Nephron (organoid): ENCODE measurements around the gene BORCS5.

Experiments
- H3K27ac Mint-ChIP-seq, 3 experiments: 2 replicates each; pipeline ENCODE4 v1.8.0; 2020; ENCODE audit warnings: mixed read lengths in 3 of 3, mild to moderate bottlenecking in 2 of 3, moderate library complexity in 1 of 3
- H3K27me3 Mint-ChIP-seq: 2 replicates; pipeline ENCODE4 v1.8.0; 2021; ENCODE audit warnings: low read depth, mild to moderate bottlenecking, moderate library complexity, mixed read lengths
- H3K36me3 Mint-ChIP-seq: 2 replicates; pipeline ENCODE4 v1.8.0; 2020; ENCODE audit warnings: low read depth, mixed read lengths
- H3K4me1 Mint-ChIP-seq: 2 replicates; pipeline ENCODE4 v1.8.0; 2020; ENCODE audit warnings: mixed read lengths
- H3K4me3 Mint-ChIP-seq, 3 experiments: 2 replicates each; pipeline ENCODE4 v1.8.0; 2020; ENCODE audit warnings: mild to moderate bottlenecking in 3 of 3, mixed read lengths in 3 of 3, moderate library complexity in 2 of 3
- H3K9me3 Mint-ChIP-seq: 2 replicates; pipeline ENCODE4 v1.8.0; 2020; ENCODE audit warnings: mixed read lengths
- CTCF ChIP-seq, 3 experiments: fragments of 200-600 bp; sonication (generic); IDR thresholded peaks; one replicate each; pipeline ENCODE4 v1.5.0; 2021; ENCODE audit warnings: antibody characterized with exemption in 3 of 3; ENCODE audit not compliant: unreplicated experiment in 3 of 3

BORCS5 gene

DNA sequence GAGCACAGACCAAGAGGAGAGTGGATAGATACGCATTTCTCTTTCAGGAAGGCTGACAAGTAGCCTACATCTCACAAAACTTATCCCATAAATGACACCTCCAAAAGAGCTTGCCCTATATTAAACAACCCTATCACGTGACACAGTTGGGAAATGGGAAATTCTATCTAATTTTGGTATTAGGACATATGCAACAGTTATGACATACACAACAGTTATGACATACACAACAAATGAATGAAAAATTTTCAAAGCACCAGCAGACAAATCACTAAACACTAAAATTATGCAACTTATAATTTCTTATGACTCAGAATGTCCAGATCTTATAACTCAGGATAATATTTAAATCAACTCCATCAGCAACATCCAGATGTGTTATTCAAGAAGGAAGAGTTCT, 151.7 kb downstream of the BORCS5 start:
- Mint-ChIP-seq H3K4me1 (peaks cover 19% of the 10 kb centered on the region), H3K4me3 (no peak overlapping the region), H3K27me3 (no peaks in the 10 kb centered on the region), H3K9me3 (no peaks in the 10 kb centered on the region), H3K36me3 (no peaks in the 10 kb centered on the region), H3K27ac (no peak overlapping the region)
- no peak for TF ChIP-seq CTCF (IDR thresholded peaks at IDR 0.05; ENCODE audit: unreplicated experiment in 3 of 3)

GRCh38 chr12:12510141-12510540, 153.3 kb downstream of the BORCS5 start:
- no peak overlapping the region for H3K27ac Mint-ChIP-seq
- H3K36me3 Mint-ChIP-seq = no peaks in the 10 kb centered on the region
- no peaks in the 10 kb centered on the region for H3K27me3 Mint-ChIP-seq
- peaks cover 17% of the 10 kb centered on the region for H3K4me1 Mint-ChIP-seq
- H3K4me3 Mint-ChIP-seq = no peak overlapping the region
- TF ChIP-seq CTCF (IDR thresholded peaks at IDR 0.05; ENCODE audit: unreplicated experiment in 3 of 3) = no peak
- no peaks in the 10 kb centered on the region for H3K9me3 Mint-ChIP-seq

DNA sequence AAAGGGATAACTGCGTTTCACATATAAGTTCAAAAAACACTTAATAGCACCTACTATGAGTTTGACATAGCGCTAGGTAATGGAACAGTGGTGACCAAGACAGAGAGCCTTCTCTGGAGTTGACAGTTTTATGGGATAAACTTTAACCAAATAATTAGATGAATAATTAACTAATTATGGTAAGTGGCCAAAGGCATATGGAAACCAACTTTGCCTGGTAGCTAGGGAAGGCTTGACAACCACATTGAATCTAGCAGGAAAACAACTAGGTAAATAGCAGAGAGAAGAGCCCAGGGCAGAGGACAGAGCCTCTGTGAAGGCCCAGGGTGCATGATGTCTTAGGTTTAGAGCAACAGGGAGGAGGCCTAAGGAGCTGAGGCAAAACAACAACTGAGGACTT, 153.7 kb downstream of the BORCS5 start:
- Mint-ChIP-seq H3K27ac (no peak overlapping the region), H3K36me3 (no peaks in the 10 kb centered on the region)
- no peak for TF ChIP-seq CTCF (IDR thresholded peaks at IDR 0.05; ENCODE audit: unreplicated experiment in 3 of 3)

DNA sequence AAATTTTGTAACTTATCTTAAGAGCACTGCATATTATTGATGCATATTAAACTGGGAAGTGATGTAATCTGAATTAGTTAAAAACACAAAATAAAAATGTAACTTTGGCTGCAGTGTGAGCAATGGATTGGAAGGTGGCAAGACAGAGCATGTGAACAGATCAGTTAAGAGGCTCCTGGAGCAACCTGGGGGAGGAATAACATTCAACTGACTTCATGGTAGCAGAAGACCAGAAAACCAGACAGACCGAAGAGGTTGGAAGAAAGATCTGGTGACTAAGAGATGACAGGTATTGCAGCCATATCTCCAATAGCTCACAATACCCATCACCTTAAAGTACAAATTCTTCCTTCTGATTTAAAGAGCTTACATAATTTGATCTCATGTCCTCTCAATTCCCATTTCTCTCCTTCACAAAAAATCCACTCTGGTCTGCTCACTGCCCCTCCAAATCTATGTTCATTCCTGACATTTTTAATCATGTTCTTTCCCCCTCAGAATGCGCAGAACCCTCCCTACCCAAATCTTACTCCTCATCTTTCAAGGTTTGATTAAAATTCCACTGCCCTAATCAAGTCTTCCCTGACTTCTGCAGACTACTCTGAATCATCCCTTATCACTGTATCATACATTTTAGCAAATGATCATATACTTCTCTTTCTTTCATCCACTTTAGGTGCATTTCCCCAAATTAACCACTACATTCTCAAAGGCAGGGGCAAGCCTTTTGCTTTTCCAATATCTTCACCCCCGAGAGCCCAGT, 154.3 kb downstream of the BORCS5 start:
- Mint-ChIP-seq H3K4me3 (no peak overlapping the region), H3K9me3 (no peaks in the 10 kb centered on the region), H3K27ac (no peak overlapping the region), H3K4me1 (peaks cover 9% of the 10 kb centered on the region), H3K36me3 (no peaks in the 10 kb centered on the region), H3K27me3 (no peaks in the 10 kb centered on the region)
- no peak for TF ChIP-seq CTCF (IDR thresholded peaks at IDR 0.05; ENCODE audit: unreplicated experiment in 3 of 3)

More for the DNA sequence above, 153.7 kb downstream of the BORCS5 start:
- Mint-ChIP-seq H3K4me3 (no peak overlapping the region), H3K9me3 (no peaks in the 10 kb centered on the region), H3K4me1 (peaks cover 14% of the 10 kb centered on the region), H3K27me3 (no peaks in the 10 kb centered on the region)

DNA sequence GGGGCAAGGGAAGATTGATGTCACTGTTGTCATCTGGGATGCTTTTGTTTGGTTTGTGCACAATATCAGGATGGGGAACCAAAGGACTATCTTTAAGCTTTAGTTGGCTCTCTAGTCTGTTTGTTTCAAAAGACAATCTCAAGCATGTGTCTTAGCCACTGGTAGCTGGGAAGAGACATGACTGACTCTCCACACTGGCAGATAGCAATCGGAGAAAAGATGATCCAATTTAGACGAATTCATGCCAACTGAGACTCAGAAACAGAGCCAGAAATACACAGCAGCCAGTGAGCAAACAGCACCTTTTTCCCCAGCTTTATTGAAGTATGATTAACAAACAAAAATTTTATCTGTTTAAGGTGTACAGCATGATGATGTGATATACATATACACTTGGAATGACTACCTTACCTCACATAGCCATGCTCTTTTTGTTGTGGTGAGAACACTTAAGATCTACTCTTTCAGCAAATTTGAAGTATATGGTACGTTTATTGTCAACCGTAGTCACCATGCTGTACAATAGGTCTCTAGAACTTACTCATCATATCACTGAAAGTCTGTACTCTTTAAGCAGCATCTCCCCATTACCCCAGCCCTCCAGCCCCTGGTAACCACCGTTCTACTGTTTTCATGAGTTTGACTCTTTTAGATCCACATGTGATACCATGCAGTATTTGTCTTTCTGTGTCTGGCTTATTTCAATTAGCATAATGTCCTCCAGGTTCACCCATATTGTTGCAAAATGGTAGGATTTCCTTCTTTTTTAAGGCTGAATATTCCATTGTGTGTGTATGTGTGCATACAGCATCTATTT, 155.2 kb downstream of the BORCS5 start:
- no peaks in the 10 kb centered on the region for H3K9me3 Mint-ChIP-seq
- no peak overlapping the region for H3K27ac Mint-ChIP-seq
- no peak for TF ChIP-seq CTCF (IDR thresholded peaks at IDR 0.05; ENCODE audit: unreplicated experiment in 3 of 3)
- H3K4me1 Mint-ChIP-seq = peaks cover under 1% of the 10 kb centered on the region
- peaks cover 8% of the 10 kb centered on the region for H3K36me3 Mint-ChIP-seq
- H3K27me3 Mint-ChIP-seq = no peaks in the 10 kb centered on the region
- no peak overlapping the region for H3K4me3 Mint-ChIP-seq
